ENCODE results near the gene VPS4B. TPM values are rescaled to one million over a fixed set of nuclear protein-coding genes. Genes with fewer than 3 reads are reported as not detected.

VPS4B gene
- total and polyA plus RNA-seq, 10 of the 15 experiments (the other 5 are each of a cell fraction or from before 2014, with no cell fraction given), result 21.4 to 37.6 (median 29.8) TPM

DNA sequence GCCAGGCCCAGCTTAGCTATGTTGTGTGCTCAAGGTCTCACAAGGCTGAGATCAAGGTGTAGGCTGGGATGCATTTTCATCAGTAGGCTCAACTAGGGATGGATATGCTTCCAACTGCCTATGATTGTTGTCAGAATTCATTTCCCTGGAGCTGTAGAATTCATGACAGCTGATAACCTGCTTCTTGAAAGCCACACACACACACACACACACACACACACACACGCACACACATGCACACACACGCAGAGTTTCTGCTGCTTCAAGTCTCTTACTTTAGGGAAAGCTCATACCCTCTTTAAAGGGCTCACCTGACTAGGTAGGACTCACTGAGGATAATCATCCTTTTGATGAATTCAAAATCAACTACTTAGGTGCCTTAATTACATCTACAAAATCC is 8.2 kb upstream of the VPS4B start (continued):
- TF ChIP-seq, protein P1, sequence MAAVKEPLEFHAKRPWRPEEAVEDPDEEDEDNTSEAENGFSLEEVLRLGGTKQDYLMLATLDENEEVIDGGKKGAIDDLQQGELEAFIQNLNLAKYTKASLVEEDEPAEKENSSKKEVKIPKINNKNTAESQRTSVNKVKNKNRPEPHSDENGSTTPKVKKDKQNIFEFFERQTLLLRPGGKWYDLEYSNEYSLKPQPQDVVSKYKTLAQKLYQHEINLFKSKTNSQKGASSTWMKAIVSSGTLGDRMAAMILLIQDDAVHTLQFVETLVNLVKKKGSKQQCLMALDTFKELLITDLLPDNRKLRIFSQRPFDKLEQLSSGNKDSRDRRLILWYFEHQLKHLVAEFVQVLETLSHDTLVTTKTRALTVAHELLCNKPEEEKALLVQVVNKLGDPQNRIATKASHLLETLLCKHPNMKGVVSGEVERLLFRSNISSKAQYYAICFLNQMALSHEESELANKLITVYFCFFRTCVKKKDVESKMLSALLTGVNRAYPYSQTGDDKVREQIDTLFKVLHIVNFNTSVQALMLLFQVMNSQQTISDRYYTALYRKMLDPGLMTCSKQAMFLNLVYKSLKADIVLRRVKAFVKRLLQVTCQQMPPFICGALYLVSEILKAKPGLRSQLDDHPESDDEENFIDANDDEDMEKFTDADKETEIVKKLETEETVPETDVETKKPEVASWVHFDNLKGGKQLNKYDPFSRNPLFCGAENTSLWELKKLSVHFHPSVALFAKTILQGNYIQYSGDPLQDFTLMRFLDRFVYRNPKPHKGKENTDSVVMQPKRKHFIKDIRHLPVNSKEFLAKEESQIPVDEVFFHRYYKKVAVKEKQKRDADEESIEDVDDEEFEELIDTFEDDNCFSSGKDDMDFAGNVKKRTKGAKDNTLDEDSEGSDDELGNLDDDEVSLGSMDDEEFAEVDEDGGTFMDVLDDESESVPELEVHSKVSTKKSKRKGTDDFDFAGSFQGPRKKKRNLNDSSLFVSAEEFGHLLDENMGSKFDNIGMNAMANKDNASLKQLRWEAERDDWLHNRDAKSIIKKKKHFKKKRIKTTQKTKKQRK (IDR thresholded peaks at IDR 0.05; ENCODE audit: low read depth, low read length), result no peak
- no peak for TF ChIP-seq GABPA (IDR thresholded peaks at IDR 0.05; ENCODE audit: low read depth)

DNA sequence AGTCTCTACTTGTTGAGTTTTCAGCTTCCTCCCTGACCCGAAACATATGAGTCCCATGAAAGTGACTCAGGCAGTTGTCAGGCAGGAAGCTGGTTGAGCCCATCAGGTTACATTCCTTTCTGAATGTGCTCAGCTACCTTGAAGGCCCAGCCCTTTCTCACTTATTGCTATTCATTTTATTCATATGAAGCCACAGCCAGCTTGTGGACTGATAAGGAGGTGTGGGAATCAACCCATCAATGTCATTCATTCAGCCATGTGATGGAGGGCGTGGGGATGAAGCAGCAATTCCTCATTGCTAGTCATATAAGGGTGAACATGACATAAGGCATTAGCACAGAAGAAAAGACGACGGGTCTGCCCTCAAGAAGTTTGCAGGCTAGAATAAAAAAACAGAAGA is 5.3 kb upstream of the VPS4B start:
- POLR2A ChIA-PET, result no interaction called here
- SMC1A ChIA-PET (ENCODE audit: uncharacterized antibody, unreplicated experiment), result interaction anchor here (1.0 to 2.3 kb wide), 3 partner anchors 11 to 105 kb away, joined by 3 to 11 read pairs (median 4); no protein-coding TSS in a partner anchor
- 0 out of 4 replicates have a peak, but pooled peaks cover 0 to 2% of the 10 kb centered on the region in 2 experiments for H3K27me3 ChIP-seq (replicated peaks in 1 of 2; ENCODE audit: control insufficient read depth in 2 of 2, insufficient read depth in 2 of 2, low read length in 1 of 2)
- H3K9ac ChIP-seq (ENCODE audit: control insufficient read depth, insufficient read depth, low read length), result no peak overlapping the region
- intact Hi-C loops (cut with micrococcal nuclease; ENCODE audit: unreplicated experiment), result loop anchor here (10.0 kb wide), 1 partner anchor 903 kb away; the partner anchor contains the start of gene ZCCHC2
- no peaks in the 10 kb centered on the region for H3K36me3 ChIP-seq (ENCODE audit: control insufficient read depth in 2 of 2, insufficient read depth in 2 of 2, low read length in 1 of 2)
- ATAC-seq (no peak), FAIRE-seq (no peak), DNase-seq (ENCODE audit: low read depth, low spot score) (no peak)
- no peak overlapping the region for H3K27ac ChIP-seq (ENCODE audit: control insufficient read depth, insufficient read depth)
- H3K4me1 ChIP-seq (ENCODE audit: control insufficient read depth, insufficient read depth, low read length), result no peaks in the 10 kb centered on the region
- H4K20me1 ChIP-seq (ENCODE audit: control insufficient read depth, insufficient read depth), result no peaks in the 10 kb centered on the region
- H3K9me3 ChIP-seq (replicated peaks; ENCODE audit: control insufficient read depth, insufficient read depth, low read length), result no peaks in the 10 kb centered on the region
- no TSS peak for BruUV-seq (replicated peaks)
- H3K79me2 ChIP-seq (ENCODE audit: control insufficient read depth, insufficient read depth, low read length), result no peaks in the 10 kb centered on the region
- H3K4me3 ChIP-seq, result no peak overlapping the region
- WGBS (ENCODE audit: insufficient coverage, insufficient replicate concordance, low lambda C conversion rate, missing lambda C conversion rate), result 50% methylated on average over 4 of the region's 4 CpGs
- H3K4me2 ChIP-seq (ENCODE audit: control insufficient read depth, insufficient read depth), result no peak overlapping the region
- in situ Hi-C loops (cut with MboI), result loop anchor here (5.0 to 10.0 kb wide), 2 partner anchors 290 to 713 kb away; partner anchors contain the start of gene PHLPP1
- peak overlapping the region; percentile 61 for H2AFZ ChIP-seq (ENCODE audit: control insufficient read depth, low read depth, low read length)
- CTCF ChIA-PET, result interaction anchor here (1.0 to 2.5 kb wide), 4 partner anchors 9 to 88 kb away, joined by 3 to 15 read pairs (median 4); no protein-coding TSS in a partner anchor
- RAD21 ChIA-PET (ENCODE audit: unreplicated experiment), result interaction anchor here (1.0 kb wide), 1 partner anchor 411 kb away, joined by 4 read pairs; no protein-coding TSS in a partner anchor
- TF ChIP-seq CREM (IDR thresholded peaks at IDR 0.05; ENCODE audit: low read depth), result no peak
- no peak for TF ChIP-seq POLR2AphosphoS5 (IDR thresholded peaks at IDR 0.05; ENCODE audit: low read length)
- no peak for TF ChIP-seq ZNF622 (IDR thresholded peaks at IDR 0.05)
- TF ChIP-seq TARDBP (IDR thresholded peaks at IDR 0.05; ENCODE audit: borderline replicate concordance), result no peak
- no peak for TF ChIP-seq POU2F2 (IDR thresholded peaks at IDR 0.05; ENCODE audit: borderline replicate concordance, low read depth, low read length)
- TF ChIP-seq ASH2L (IDR thresholded peaks at IDR 0.05; ENCODE audit: borderline replicate concordance, low read depth), result no peak
- no peak for TF ChIP-seq SIX5 (IDR thresholded peaks at IDR 0.05; ENCODE audit: low read depth, low read length, severe bottlenecking)
- TF ChIP-seq NRF1 (conservative IDR thresholded peaks at IDR 0.05; ENCODE audit: low read depth, low read length), result no peak
- TF ChIP-seq, protein P2, sequence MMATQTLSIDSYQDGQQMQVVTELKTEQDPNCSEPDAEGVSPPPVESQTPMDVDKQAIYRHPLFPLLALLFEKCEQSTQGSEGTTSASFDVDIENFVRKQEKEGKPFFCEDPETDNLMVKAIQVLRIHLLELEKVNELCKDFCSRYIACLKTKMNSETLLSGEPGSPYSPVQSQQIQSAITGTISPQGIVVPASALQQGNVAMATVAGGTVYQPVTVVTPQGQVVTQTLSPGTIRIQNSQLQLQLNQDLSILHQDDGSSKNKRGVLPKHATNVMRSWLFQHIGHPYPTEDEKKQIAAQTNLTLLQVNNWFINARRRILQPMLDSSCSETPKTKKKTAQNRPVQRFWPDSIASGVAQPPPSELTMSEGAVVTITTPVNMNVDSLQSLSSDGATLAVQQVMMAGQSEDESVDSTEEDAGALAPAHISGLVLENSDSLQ (IDR thresholded peaks at IDR 0.05), result no peak
- TF ChIP-seq TBL1XR1 (IDR thresholded peaks at IDR 0.05; ENCODE audit: low read depth, low read length), result no peak
- TF ChIP-seq, protein P3, sequence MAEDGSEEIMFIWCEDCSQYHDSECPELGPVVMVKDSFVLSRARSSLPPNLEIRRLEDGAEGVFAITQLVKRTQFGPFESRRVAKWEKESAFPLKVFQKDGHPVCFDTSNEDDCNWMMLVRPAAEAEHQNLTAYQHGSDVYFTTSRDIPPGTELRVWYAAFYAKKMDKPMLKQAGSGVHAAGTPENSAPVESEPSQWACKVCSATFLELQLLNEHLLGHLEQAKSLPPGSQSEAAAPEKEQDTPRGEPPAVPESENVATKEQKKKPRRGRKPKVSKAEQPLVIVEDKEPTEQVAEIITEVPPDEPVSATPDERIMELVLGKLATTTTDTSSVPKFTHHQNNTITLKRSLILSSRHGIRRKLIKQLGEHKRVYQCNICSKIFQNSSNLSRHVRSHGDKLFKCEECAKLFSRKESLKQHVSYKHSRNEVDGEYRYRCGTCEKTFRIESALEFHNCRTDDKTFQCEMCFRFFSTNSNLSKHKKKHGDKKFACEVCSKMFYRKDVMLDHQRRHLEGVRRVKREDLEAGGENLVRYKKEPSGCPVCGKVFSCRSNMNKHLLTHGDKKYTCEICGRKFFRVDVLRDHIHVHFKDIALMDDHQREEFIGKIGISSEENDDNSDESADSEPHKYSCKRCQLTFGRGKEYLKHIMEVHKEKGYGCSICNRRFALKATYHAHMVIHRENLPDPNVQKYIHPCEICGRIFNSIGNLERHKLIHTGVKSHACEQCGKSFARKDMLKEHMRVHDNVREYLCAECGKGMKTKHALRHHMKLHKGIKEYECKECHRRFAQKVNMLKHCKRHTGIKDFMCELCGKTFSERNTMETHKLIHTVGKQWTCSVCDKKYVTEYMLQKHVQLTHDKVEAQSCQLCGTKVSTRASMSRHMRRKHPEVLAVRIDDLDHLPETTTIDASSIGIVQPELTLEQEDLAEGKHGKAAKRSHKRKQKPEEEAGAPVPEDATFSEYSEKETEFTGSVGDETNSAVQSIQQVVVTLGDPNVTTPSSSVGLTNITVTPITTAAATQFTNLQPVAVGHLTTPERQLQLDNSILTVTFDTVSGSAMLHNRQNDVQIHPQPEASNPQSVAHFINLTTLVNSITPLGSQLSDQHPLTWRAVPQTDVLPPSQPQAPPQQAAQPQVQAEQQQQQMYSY (CRISPR knock-in tag; IDR thresholded peaks at IDR 0.05), result no peak
- no peak for TF ChIP-seq MYC (IDR thresholded peaks at IDR 0.05; ENCODE audit: insufficient read depth, insufficient read length, insufficient replicate concordance, low read length, severe bottlenecking)
- no peak for TF ChIP-seq RELA (IDR thresholded peaks at IDR 0.05; ENCODE audit: borderline replicate concordance, partially characterized antibody)

All from GM12878 (cell line).